KG1 (cell line): Measurements from ENCODE around the gene ZNF662.
"Not testable (repeated sequence)": the region's sequence is repeated elsewhere in the genome, so short reads cannot be mapped to it uniquely, and the experiment has no call there.

ENCODE experiments used
- DNase-seq: peaks from one replicate; lab custom pipeline; 2025; lab: John Stamatoyannopoulos, UW

ZNF662 gene

GRCh38 chr3:42906070-42906847, at the start of gene ZNF662:
TSS of gene ZNF662 (plus strand) at chr3:42906142. CDS start at chr3:42908115, 1,973 bp downstream.
- no peak for DNase-seq

GRCh38 chr3:42856544-42856943, 49.4 kb upstream of the ZNF662 start:
- DNase-seq = no peak

GRCh38 chr3:42864321-42864950, 41.5 kb upstream of the ZNF662 start:
- no peak for DNase-seq

GRCh38 chr3:42865256-42865655, 40.7 kb upstream of the ZNF662 start:
- DNase-seq = no peak

GRCh38 chr3:42867138-42867537, 38.8 kb upstream of the ZNF662 start:
- DNase-seq = no peak

- DNase-seq = no peak
Measured at GRCh38 chr3:42868841-42869240, 37.1 kb upstream of the ZNF662 start.

GRCh38 chr3:42871592-42872196, 34.2 kb upstream of the ZNF662 start:
- no peak for DNase-seq

- DNase-seq = no peak
Measured at GRCh38 chr3:42872718-42873117, 33.2 kb upstream of the ZNF662 start.

- no peak for DNase-seq
Measured at GRCh38 chr3:42873221-42873982, 32.5 kb upstream of the ZNF662 start.

GRCh38 chr3:42874749-42875148, 31.2 kb upstream of the ZNF662 start:
- DNase-seq = no peak

GRCh38 chr3:42875325-42876151, 30.4 kb upstream of the ZNF662 start, which contains the start of gene CYP8B1:
TSS of gene CYP8B1 (minus strand) at chr3:42875879. CDS start at chr3:42875816, 63 bp downstream.
- DNase-seq = no peak

GRCh38 chr3:42876401-42876800, 29.5 kb upstream of the ZNF662 start:
- no peak for DNase-seq

- no peak for DNase-seq
Measured at GRCh38 chr3:42876940-42877720, 28.8 kb upstream of the ZNF662 start.

GRCh38 chr3:42877881-42878280, 28.1 kb upstream of the ZNF662 start:
- DNase-seq = no peak

GRCh38 chr3:42880183-42880582, 25.8 kb upstream of the ZNF662 start:
- DNase-seq = no peak

- DNase-seq = peak; percentile 55
Measured at GRCh38 chr3:42880601-42881451, 25.1 kb upstream of the ZNF662 start.

- DNase-seq = not testable (repeated sequence)
Measured at GRCh38 chr3:42883251-42883930, 22.6 kb upstream of the ZNF662 start.

GRCh38 chr3:42884324-42884723, 21.6 kb upstream of the ZNF662 start:
- no peak for DNase-seq

GRCh38 chr3:42886294-42886822, 19.6 kb upstream of the ZNF662 start:
- DNase-seq = no peak
